ENCODE measurements around the gene RNMT.
"Not testable (repeated sequence)": the region's sequence is repeated elsewhere in the genome, so short reads cannot be mapped to it uniquely, and the experiment has no call there.

The RNMT gene

DNA sequence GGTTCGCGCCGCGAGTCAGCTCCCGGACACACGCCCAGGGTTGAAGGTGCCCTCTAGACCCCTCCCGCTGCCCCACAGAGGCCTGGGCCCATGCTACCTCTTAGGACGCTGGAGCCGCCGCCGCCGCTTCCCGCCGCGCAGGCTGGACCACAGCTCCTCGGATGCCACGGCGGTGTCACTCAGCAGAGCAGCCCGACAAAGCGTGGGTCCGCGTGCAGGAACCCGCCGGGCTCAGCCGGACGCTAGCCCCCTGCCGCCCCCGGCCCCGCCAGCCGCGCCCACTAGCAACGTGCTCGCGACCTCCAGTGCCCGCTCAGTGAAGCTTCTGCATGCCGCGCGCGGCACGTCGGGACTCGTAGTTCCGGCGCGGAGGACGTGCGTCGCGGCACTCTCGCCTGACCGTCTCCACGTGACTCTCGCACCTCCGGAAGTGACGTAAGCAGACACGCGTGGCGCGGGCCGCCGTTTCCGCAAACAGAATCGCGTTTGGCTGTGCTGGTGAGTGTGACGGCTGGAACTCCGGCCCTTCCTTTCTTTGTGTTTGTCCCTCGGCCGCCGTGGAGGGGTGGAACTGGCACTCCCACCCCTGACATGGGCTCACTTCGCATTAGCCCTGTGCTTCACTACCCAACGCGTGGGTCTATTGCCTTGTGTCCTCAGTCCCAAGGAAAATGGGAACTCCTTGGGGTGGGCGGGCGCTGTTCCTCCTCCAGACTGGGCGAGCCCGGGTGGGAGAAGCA lies at the start of gene RNMT, which contains the start of gene FAM210A:
RNMT (plus strand) TSS at position 442 of the 740 bp plus-strand sequence. CDS start 4,845 bp downstream, outside the sequence.
FAM210A (minus strand) TSS at position 327 of the 740 bp plus-strand sequence. CDS start 44,481 bp downstream, outside the sequence.
- DNase-seq (ENCODE audit: low read depth in 2 of 3, low spot score in 2 of 3): peak; percentile 73 to 90 (median 90)

DNA sequence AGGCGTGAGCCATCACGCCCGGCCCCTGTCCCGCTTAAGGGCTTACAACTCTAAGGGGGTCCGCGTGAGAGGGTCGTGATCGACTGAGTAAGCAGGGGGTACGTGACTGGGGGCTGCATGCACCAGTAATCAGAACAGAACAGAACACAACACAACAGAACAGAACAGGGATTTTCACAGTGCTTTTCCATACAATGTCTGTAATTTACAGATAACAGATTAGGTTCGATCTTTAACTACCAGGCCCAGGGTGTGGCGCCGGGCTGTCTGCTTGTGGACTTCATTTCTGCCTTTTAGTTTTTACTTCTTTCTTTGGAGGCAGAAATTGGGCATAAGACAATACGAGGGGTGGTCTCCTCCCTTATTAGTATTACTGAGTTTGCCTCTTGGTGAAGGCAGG lies 49.1 kb upstream of the RNMT start:
- DNase-seq (ENCODE audit: low read depth in 2 of 3, low spot score in 2 of 3): not testable (repeated sequence)

DNA sequence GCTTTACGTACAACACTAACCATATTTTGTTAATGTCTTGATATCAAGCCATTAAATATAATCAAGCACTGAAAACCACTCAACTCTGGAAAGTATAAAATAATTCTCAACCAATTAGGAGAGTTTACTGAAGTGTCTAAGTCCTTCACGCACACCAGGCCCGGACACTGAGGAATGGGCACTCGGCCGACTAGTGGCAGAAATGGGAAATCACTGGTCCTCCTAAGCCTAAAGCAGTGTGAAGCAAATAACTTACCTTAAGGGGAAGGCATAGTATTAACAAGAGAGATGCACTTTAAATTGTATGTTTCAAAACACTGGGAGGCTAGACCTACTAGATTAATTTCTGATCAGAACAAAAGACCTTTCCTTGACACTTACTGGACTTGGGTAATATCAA lies 45.9 kb upstream of the RNMT start:
- no peak for DNase-seq (ENCODE audit: low read depth in 2 of 3, low spot score in 2 of 3)

DNA sequence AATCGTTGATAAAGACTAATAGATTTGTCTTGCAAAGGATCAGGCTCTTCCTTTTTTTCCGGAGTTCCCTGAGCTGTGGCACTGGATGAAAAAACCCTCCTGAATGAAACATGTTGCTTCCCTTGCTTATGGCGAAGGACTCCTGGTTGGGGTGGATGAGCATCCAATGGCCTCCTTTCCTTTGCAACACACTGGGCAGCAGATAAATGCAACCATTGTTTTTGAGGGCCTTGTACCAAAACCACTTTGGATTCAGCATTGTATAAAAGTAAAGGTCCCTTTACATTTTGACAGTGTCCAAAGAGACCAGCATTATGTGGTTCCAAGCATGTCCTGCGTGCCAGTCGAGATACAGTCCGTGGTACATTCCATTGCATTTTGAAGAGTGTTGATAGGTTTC lies 44.8 kb upstream of the RNMT start:
- DNase-seq (ENCODE audit: low read depth in 2 of 3, low spot score in 2 of 3): no peak

DNA sequence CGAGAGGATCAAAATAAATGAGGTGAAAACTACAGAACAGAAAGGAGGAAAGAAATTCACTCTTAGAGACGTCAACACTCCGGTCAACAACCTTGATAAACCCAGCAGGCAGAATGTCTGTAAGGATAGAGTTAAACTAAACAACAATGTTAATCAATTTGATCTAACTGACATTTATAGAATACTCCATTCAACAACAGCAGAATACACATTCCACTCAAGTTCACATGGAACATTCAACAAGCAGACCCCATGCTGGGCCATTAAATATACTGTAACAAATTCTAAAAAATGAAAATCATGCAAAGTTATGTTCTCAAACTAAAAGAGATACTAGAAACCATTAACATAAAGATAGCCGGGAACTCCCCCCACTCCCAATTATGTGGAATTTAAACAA lies 41.9 kb upstream of the RNMT start:
- no peak for DNase-seq (ENCODE audit: low read depth in 2 of 3, low spot score in 2 of 3)

DNA sequence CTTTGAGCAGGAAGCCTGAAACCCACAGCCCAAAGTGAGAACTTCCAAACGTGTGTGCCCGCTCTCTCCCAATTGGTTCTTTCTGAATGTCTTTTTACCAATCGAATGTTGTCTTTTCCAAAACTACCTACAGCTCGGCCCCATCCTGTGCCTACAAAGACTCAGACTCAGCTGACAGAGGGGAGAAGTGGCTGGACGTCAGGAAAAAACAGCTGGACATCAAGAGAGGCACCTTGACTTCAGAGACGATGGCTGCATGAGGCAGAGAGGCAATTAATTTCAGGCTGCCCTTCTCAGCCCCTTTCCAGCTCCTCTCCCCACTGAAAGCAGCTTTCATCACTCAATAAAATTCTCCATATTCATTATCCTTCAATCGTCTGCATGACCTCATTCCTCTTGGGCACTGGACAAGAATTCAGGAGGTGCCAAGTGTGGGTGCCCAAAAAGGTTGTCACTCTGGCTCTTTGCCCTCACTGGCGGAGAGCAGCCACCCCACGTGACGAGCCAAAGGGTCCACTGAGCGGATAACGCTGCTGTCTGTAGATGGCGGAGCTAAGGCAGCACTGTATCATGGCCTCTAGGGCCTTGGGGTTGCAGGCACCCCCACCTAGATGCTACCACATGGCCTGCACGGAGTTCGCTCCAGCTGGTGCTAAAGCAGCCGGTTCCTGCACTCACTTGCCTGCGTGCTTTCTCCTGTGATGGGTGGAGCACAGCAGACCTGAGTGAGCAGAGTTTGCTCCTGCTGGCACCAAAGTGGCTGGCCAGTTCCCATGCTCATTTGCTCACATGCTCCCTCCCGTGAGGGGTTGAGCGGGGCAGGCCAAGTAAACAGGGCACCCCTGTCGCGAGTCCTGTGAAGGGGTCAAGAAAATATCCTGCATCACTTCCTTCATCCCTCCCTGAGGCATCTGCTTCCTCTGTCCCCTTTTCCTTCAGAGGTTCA lies 38.0 kb upstream of the RNMT start:
- no peak for DNase-seq (ENCODE audit: low read depth in 2 of 3, low spot score in 2 of 3)

DNA sequence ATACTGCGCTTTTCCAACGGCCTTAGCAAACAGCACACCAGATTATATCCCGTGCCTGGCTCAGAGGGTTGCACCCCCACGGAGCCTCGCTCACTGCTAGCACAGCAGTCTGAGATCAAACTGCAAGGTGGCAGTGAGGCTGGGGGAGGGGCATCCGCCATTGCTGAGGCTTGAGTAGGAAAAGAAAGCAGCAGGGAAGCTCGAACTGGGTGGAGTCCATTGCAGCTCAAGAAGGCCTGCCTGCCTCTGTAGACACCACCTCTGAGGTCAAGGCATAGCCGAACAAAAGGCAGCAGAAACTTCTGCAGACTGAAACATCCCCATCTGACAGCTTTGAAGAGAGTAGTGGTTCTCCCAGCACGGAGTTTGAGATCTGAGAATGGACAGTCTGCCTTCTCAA lies 36.4 kb upstream of the RNMT start:
- DNase-seq (ENCODE audit: low read depth in 2 of 3, low spot score in 2 of 3): not testable (repeated sequence)

DNA sequence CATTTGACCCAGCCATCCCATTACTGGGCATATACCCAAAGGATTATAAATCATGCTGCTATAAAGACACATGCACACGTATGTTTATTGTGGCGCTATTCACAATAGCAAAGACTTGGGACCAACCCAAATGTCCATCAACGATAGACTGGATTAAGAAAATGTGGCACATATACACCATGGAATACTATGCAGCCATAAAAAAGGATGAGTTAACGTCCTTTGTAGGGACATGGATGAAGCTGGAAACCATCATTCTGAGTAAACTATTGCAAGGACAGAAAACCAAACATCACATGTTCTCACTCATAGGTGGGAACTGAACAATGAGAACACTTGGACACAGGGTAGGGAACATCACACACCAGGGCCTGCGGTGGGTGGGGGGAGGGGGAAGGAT lies 31.1 kb upstream of the RNMT start:
- DNase-seq (ENCODE audit: low read depth in 2 of 3, low spot score in 2 of 3): not testable (repeated sequence)

DNA sequence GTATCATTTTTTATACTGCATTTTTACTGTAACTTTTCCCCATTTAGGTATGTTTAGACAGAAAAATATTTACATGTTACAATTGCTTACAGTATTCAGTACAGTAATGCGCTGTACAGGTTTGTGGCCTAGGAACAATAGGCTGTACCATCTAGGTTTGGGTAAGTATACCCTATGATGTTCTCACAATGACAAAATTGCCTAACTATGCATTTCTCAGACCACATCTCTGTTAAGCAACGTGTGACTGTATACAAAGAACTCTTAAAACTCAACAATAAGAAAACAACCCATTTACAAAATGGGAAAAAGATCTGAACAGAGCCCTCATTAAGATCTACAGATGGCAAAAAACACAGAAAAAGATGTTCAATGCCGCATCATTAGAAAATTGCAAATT lies 29.5 kb upstream of the RNMT start:
- DNase-seq (ENCODE audit: low read depth in 2 of 3, low spot score in 2 of 3): no peak

DNA sequence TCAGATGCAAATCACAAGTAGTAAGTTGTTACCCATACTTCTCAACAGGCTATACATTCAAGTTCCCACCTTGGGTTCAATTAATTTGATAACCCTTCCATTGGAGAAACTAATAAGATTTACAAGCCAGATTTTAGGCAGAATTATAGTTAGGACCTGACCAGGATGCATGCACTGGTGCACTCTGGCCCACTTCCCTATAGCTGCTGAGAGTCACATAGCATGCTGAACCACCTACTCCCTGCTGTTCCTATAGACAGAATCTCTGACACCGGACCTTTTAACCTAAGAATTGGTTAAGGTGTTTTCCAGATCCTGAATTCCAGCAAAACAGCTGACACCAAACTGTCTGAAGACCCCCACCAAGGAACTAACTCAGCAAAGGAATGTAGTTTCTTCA lies 26.3 kb upstream of the RNMT start:
- no peak for DNase-seq (ENCODE audit: low read depth in 2 of 3, low spot score in 2 of 3)

DNA sequence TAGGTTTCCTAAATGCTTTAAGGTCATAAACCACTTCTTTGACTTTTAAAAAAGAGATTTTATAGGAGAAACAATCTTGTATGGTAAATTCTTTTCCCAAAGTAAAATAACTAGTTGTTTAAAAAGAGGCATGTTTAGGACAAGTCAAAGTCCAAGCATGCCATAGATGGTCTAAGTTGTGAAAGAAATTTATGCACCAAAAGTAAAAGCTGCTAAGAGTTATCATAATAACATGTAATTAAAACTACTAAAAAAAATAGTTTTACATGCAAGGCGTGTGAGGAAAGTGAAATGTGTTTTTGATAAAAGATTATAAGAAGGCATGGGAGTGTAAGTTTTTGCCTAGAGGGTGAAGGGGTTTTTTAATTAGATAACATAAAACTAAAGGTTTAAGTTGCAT lies 22.6 kb upstream of the RNMT start:
- no peak for DNase-seq (ENCODE audit: low read depth in 2 of 3, low spot score in 2 of 3)

DNA sequence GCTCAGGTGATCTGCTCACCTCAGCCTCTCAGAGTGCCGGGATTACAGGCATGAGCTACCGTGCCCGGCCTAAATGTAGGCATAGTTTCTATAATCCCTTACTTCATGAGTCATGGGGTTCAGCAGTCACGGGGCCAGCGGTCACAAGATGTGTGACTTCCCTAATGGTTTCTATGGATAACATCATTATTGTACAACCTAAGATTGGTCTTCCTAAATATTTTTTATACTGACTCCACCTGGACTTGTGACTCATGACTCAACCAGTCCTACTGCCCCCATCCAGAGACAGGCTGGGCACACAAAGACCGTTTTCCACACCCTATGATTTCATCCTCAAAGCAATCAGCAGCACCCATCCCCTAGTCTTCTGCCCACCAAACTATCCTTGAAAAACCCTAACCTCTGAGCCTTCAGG lies 16.1 kb upstream of the RNMT start:
- DNase-seq (ENCODE audit: low read depth in 2 of 3, low spot score in 2 of 3): no peak

DNA sequence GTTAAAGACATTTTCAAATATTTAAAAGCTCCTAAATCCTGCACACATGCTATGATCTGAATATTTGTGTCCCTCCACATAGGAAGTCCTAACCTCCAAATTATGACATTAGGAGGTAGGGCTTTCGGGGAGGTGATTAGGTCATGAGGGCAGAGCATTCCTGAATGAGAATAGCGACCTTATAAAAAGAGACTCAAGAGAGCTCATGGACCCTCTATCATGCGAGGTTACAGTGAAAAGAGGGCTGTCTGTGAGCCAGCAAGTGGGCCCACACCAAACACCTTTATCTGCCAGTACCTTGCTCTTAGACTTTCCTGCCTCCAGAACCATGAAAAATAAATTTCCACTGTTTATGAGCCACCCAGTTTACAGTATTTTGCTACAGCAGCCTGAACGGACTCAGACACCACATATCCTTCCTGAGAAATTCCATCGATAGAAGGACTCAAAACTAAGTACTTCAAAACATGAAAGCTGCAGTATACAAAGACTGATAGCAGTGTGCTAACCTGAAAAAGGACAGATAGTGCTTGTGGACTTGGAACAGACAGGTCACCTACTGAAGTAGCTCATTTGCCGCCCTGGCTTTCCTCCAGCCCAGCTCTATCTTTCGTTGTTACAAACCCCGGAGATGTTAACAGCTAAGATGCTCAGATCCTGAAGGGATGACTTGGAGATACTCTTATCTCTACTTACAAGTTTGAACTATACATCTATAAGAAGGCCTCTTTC lies 13.9 kb upstream of the RNMT start:
- DNase-seq (ENCODE audit: low read depth in 2 of 3, low spot score in 2 of 3): no peak

DNA sequence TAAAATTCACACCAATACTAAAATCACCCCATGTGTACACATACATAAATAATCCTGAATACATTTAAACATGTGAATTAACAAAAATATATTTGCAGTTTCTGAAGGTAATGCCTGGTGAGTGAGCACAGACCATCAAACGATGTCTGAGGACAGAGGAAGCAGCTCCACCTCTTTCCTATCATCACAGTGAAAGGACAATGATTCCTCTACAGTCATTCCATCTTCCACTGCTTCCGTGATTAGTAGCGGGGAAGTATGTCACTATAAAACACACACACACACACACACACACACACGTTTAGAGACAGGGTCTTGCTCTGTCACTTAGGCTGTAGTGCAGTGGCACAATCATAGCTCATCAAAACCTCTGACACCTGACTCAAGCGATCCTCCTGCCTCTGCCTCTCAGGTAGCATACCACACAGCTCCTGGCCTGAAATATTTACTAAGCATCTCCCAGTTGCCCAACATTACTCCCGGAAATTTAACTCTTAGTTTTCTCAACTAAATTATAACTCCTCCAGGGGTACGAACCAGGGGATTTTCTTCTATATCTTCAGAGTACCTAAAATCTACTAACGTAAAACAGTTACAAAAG lies 12.9 kb upstream of the RNMT start:
- no peak for DNase-seq (ENCODE audit: low read depth in 2 of 3, low spot score in 2 of 3)

DNA sequence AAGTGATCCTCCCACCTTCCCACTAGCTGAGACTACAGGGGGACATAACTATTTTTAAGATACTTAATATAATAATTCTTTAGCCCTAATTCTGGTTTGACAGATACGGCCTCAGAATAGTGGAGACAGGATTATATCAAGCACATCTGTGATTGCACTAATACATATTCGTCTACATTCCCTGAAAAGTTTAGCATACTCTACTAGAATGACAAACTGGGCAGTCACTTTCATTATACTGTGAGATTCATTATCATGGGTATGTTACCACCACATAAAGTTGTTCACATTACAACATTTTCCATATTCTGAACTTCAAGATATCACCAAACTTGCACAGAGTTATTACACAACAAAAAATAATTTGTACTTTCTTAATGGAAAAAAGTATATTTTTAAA lies 11.1 kb upstream of the RNMT start:
- no peak for DNase-seq (ENCODE audit: low read depth in 2 of 3, low spot score in 2 of 3)

DNA sequence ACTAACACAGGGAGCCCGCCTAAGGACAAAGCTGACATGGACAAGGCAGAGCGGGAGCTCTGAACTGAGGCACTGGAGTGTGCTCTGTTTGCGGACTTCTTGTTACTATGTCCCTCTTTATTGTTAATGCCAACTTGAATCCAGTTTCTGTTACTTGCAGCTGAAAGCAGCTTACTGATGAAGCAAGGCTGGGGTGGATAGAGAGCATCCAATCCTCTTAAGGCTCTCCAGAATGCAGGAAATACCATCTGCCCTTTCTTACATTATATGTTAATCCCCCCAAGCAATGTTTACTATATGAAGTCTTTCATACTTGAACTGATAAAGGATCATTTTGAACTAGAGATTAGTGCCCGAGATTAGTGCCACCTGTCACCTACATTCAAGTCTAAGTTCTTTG lies 9.6 kb upstream of the RNMT start:
- DNase-seq (ENCODE audit: low read depth in 2 of 3, low spot score in 2 of 3): no peak

DNA sequence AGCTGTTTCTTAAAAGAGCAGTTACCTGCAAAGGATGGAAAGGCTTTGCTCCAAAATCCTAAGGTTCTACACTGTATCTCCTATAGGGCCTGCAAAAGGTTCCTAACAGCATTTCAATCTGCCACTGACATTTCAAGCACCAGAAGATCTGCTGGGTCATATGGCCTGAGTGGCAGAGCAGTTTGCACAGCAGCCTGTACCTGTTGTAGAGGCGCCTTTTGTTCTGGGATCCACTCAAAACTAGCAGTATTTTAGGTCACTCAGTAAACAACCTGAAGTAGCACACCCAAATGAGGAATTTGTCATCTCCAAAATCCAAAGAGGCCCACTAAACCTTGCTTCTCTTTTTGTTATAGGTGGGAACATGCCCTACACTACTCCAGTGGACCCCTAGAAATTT lies 6.3 kb upstream of the RNMT start:
- no peak for DNase-seq (ENCODE audit: low read depth in 2 of 3, low spot score in 2 of 3)

DNA sequence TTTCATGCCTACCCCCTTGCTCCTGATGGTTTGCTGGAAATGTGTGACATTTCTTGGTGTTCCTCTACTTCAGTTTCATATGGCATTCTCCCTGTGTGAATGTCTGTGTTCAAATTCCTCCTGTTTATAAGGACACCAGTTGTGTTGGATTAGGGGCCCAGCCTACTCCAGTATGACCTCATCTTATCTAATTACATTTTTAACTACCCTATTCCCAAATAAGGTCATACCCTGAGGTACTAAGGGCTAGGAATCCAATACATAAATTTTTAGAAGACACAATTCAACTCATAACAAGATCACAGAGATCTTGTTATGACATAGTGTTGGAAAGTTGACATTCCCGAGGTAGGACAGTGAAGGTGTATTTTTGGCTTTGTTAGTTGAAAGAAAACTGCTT lies 5.6 kb upstream of the RNMT start:
- no peak for DNase-seq (ENCODE audit: low read depth in 2 of 3, low spot score in 2 of 3)

DNA sequence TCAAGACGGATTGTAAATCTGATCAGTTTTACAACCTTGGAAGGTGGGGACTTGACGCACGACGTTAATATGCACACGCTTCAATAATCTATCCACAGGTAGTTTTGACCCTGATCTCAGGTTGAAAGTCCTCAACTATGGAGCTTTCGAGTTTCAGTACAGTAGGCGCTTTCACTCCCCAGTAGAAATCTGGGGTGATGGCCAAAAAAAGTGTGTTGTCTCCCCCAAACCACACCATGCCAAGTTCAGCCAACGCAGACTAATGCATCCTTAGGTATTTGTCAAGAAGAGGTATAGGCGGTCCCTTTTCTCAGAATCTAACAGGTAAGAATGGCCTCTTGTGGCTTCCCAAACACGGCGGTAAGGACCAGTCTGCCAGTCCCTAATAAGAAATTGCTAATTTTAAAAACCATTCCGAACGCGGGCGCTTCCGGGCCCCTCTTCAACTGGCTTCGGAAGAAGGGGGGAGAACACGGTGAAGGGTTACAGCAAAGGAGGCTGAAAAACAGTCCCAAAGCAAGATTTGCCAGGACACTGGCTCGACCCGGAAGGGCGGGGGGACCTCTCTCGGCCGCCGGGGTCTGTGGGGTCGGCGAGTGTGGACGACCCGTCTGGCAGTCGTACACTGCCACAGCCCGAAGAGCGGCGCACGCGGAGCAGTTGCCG lies 774 bp upstream of the RNMT start:
- no peak for DNase-seq (ENCODE audit: low read depth in 2 of 3, low spot score in 2 of 3)

DNA sequence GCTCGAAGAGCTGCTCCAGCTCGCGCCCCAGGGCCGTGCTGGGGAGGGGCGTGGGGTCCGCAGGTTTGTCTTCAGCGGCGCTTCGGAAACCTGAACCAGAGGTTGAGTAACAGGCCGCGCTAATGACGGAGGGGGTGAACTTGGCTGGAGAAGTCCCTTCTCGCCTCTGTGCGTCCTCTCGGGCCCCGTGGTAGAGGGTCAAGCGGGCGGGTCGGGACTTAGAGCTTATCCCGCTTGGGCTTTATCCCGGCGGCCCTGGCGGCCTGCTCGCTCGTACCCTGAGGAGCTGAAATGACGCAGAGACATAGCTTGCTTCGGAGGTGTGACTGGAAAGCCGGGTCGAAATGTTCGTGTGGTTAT lies 479 bp downstream of the RNMT start:
- DNase-seq (ENCODE audit: low read depth in 2 of 3, low spot score in 2 of 3): peak; percentile 9 to 20 (median 18)

DNA sequence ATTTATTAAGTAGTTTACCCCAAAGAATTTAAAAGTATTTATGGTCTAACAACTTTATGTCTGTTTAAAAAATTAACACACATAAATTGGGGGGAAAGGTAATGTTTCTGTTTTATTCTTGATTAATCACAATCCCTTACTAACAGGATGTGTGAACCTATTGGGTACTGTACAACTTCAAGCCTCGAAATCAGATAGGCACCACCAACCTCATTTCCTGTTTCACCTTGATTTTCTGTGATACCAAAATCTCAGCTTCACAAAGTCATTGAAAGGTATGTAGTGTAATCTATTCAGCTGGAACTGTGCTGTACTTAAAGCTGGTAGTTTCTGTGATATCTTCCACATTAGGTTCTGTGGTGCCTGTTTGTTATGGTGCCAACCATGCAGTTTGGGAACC lies 4.0 kb downstream of the RNMT start:
- DNase-seq (ENCODE audit: low read depth in 2 of 3, low spot score in 2 of 3): no peak

Measured in activated CD8-positive, alpha-beta memory T cell treated with anti-CD3 and anti-CD28 coated beads for 48 hours (primary cell).